ENCODE results near the gene YIF1A.

The YIF1A gene

DNA sequence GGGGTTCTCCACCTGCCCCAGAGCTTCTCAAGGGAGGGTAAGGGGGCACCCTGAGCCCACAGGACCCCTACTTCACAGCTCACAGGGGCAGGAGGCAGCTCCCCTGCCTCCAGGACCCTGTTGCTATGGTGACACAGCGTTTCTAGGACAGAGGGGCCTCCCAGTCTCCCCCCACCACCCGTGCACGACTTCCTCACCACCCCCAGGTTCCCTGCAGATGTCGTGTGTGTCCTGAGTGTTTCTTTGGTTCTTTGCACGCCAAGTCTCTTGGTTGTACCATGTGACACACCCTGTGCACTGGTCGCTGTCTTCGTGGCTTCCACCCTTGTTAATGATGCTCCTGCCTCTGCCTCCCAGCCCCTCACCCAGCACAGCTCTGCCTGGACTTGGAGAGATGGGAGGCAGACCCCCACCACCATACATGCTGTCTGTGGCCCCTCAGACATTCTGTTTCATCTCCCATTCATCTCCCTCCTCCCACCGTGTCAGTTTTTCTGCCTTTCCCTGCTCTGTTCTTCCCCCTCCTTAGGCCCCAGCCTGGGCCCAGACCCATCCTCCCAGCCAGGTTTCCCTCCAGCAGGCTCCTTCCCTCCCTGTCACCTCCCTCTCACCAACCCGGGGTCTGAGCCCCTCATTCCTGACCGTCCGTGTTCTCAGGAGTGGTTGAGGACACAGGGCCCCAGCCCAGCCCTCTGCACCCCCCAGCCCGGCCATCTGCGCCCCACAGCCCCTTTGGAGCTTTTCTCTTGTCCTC, 45.0 kb downstream of the YIF1A start:
- no peak for DNase-seq (ENCODE audit: low spot score)

DNA sequence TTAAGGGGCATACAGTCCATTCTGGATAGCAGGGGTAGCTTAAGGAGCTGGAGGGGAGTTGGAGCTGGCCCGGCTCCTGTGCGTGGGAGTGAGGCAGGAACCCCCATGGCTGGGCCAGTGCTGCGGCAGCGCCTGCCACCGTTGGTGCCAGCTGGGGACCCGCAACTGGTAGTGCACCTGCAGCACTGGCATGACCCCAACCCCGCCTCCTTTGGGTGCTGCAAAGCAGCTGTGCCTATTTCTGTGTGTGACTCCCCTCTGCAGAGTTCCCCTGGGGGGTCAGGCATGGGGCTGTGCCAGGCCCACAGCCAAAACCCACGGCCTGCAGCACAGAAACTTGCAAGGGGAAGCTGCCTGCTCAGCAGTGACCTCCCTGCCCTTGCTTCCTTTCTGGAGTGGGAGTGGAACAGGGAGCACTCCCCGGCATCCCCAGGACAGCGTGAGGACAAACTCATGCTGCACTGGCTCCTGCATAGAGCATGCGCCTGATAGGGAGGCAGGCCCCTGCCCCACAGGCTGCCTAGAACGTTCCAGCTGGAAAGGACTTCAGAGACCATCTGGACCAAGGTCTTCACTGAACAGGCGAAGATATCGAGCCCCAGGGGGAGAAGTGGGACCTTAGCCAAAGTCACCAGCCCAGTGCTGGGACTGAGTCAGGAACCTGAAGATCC, 46.7 kb downstream of the YIF1A start:
- no peak for DNase-seq (ENCODE audit: low spot score)

- DNase-seq (ENCODE audit: low spot score): no peak
These were observed 48.2 kb downstream of the YIF1A start for GRCh38 chr11:66240781-66241136.

GRCh38 chr11:66239998-66240780, 48.8 kb downstream of the YIF1A start:
- no peak for DNase-seq (ENCODE audit: low spot score)

DNA sequence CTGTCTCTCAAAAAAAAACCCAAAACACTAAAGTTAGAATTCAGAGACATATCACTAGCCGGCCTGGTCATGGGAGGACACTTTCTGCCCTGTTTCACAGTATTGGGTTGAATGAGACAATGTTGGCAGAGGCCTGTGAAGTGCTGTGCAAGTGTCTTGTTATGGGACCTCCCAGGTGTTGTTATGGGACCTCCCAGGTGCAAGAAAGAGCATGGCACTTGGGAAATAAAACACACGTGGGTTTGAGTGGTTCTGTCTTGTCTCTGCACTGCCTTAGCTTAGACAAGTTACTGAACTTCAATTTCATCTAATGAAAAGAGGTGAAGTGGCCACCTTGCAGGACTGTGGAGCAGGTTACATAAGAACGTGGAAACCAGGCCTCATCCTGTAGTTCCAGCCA, 49.4 kb downstream of the YIF1A start:
- DNase-seq (ENCODE audit: low spot score): no peak

GRCh38 chr11:66238786-66239413, 50.0 kb downstream of the YIF1A start:
- no peak for DNase-seq (ENCODE audit: low spot score)

- no peak for DNase-seq (ENCODE audit: low spot score)
These were observed 51.1 kb downstream of the YIF1A start for GRCh38 chr11:66237867-66238266.

GRCh38 chr11:66235141-66235540, 53.8 kb downstream of the YIF1A start:
- no peak for DNase-seq (ENCODE audit: low spot score)

Data from HuH-7.5 (cell line).